Measurements from ENCODE around the gene SEC14L5.

Gene SEC14L5

GRCh38 chr16:4987580-4988374 lies 29.6 kb downstream of the SEC14L5 start:
- DNase-seq = peak; percentile 25

DNA sequence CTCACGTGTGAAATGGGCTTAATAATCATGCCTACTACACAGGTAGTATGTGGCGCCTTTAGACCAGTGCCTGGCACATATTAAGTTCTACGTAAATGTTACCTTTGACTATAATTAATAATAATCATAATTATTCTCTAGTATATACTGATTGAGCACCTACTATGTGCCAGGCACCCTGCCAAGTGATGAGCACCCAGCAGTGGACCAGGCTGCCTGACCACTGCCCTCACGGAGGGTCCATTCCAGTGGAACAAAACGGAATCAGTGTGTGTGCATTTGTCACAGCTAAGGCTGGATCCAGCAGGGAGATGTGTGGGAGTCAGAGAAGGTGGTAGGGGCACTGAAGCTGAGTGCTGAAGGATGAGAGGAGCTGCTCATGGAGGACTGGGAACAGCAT lies 30.5 kb downstream of the SEC14L5 start:
- no peak for DNase-seq

GRCh38 chr16:4989391-4990006 lies 31.4 kb downstream of the SEC14L5 start:
- DNase-seq = no peak

DNA sequence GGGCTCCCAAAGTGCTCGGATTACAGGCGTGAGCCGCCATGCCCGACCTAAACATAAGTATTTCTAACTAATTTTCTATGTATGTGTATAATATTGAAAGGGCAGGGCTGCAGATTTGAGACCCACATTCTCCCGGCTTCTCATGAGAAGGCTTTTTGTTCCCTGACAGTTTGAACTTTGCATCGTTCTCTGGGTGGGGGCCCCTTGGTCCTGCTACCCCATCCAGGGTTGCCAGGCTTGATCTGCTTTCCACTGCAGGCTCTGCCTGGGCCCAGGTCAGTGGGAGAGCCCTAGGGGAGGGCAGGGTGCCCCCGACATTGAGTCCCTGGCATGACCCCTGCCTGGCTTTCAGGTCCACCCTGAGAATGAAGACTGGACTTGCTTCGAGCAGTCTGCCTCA lies 32.3 kb downstream of the SEC14L5 start:
- no peak for DNase-seq

DNA sequence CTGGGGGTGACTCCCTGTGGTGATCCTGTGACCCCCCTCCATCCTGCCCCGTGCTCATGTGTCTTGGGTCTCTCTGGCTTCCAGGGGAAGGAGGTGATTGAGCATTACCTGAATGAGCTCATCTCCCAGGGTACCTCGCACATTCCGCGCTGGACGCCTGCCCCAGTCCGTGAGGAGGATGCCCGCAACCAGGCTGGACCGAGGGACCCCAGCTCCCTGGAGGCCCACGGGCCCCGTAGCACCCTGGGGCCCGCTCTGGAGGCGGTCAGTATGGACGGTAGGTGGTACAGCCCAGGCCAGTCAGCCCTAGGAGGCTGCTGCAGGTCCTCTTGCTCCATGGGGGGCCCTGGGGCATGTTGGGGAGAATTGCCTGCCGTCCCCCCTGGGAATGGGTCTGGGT lies 33.6 kb downstream of the SEC14L5 start:
- DNase-seq = no peak

GRCh38 chr16:4994719-4995434 lies 36.7 kb downstream of the SEC14L5 start:
- no peak for DNase-seq

- no peak for DNase-seq
Observed at GRCh38 chr16:5000573-5001001, 42.5 kb downstream of the SEC14L5 start.

- DNase-seq = no peak
Observed at GRCh38 chr16:5001571-5001970, 43.4 kb downstream of the SEC14L5 start.

- DNase-seq = no peak
Observed at GRCh38 chr16:5001986-5002385, 43.9 kb downstream of the SEC14L5 start.

DNA sequence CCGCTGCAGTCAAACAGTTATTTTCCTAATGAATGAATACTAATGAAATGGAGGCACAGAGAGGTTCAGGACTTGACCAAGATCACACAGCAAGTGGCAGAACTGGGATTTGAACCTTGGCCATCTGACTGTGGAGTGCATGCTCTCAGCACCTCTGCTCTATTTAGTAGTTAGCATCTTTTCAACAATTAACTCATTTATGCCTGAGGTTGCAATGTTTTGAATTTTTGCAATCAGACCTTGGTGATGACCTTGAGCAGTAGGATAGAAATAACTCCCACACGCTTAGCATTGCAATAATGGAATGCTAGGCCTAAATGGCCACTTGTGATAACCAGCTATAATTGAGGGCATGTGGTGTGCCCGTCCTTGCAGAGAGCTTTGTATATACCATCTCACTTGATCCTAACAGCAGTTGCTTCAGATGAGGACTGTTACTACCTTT lies 44.6 kb downstream of the SEC14L5 start:
- peak; percentile 48 for DNase-seq

- no peak for DNase-seq
Observed at GRCh38 chr16:5003211-5003610, 45.1 kb downstream of the SEC14L5 start.

GRCh38 chr16:5003828-5004227 lies 45.7 kb downstream of the SEC14L5 start:
- no peak for DNase-seq

DNA sequence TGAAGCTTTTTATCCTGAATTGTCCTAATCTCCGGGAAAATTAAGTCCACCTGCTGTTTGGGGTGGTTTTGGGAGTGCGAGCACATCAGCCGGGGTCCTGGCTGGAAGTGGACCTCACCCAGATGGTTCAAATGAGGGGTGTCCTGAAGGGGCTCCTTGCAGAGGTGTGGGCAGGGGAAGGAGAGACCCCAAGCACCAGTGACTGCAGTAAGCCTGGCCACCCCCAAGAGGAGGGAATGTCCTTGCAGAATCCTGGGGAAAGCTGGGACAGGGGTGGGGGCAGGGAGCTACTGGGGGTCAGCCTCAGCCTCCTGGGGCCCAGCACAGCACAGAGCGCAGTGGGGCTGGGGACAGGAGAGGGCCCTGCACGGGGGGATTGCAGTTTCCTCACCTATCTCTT lies 46.2 kb downstream of the SEC14L5 start:
- DNase-seq = no peak

DNA sequence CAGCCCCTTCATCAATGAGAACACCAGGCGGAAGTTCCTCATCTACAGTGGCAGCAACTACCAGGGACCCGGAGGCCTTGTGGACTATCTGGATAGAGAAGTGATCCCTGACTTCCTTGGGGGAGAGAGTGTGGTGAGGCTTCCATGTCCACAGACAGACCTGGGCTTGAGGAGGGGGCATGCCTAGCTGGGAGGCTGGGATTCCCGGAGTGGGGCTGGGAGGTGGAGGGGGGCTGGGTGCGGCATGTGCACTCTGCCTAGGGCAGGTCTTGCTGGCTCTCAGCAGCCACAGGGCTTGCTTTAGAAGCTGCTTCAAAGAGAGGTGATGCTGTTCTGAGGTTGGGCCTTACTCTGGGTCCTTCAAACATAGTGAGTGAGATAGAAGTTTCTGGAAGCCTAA lies 47.8 kb downstream of the SEC14L5 start:
- no peak for DNase-seq

DNA sequence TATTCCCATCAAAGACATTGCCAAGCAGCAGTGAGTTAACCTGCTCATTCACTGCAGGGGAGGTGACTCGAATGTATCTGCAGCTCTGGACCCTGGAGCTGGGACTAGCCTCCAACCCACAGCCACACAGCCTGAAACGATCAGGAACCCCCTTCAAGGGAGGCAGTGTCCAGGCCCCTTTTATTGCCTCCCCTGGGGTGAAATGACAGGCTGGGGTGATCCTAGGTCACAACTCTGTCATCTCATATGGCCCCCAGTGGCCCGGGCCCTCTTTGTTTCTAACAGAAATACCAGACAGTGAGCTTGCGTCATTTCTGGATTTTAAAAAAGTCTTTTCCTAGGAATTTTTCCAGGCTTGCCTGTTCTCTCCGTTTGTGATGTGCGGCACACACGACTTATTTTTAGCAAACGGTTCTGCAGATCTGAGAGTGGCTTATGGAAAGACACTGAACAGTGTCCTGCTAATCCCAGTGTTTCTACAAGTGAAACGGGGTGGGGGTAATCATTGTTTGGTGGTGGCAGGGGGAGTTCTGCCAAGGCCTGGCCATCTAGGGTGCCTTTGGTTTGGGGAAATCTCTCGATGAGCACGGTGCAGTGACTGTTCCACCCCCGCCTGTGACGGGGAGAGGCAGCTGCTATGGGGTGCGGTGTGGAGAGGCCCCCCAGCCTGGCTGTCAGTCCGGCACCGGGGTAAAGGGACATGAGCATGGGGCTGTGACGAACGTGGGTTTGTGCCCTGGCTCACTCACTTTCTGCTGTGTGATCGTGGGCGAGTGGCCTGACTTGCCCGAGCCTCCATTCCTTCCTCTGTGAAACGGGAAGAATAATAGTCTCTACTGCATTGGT lies 48.4 kb downstream of the SEC14L5 start:
- DNase-seq = no peak

DNA sequence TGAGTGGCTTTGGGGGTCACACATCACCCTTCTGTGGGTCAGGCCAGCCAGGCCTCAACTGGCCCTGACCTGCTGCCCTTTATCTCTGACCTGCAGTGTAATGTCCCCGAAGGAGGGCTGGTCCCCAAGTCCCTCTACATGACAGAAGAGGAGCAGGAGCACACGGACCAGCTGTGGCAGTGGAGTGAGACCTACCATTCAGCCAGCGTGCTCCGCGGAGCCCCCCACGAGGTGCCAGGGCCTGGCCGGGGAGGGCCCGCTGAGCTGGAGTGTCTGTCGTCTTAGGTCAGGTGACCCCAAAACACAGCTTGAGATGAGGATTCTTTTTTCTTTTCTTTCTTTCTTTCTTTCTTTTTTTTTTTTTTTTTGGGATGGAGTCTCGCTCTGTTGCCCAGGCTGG lies 49.1 kb downstream of the SEC14L5 start:
- DNase-seq = no peak

GRCh38 chr16:5008311-5008731 lies 50.2 kb downstream of the SEC14L5 start:
- no peak for DNase-seq

GRCh38 chr16:5010576-5011329 lies 52.6 kb downstream of the SEC14L5 start:
- DNase-seq = no peak

GRCh38 chr16:5011637-5012036 lies 53.5 kb downstream of the SEC14L5 start:
- no peak for DNase-seq

DNA sequence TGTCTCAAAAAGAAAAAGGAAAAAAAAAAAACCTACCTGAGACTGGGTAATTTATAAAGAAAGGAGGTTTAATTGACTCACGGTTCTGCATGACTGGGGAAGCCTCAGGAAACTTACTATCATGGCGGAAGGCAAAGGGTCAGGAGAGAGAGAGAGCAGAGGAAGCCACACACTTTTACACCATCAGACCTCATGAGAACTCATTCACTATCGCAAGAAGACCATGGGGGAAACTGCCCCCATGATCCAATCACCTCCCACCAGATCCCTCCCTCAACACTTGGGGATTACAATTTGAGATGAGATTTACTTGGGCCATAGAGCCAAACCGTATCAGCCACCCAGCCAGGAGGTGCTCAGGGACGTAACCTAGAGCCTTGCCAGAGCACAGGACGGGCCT lies 54.8 kb downstream of the SEC14L5 start:
- no peak for DNase-seq

GRCh38 chr16:5015351-5015750 lies 57.2 kb downstream of the SEC14L5 start:
- no peak for DNase-seq

- DNase-seq = no peak
Observed at GRCh38 chr16:5015887-5016286, 57.8 kb downstream of the SEC14L5 start.
